OCI-LY3 (cell line): ENCODE data around the gene WNT2.

Experiments
- H2AFZ ChIP-seq: fragments of 200-600, 300-600 bp; shearing (Covaris generic); 2 replicates; pipeline ENCODE4 v1.6.0; 2014; ENCODE audit warnings: antibody characterized with exemption, low read depth, low read length
- H3K27ac ChIP-seq: fragments of 200-600, 300-600 bp; sonication (generic); 2 replicates; pipeline ENCODE4 v1.5.1; 2014; ENCODE audit warnings: mild to moderate bottlenecking, low read length, moderate library complexity, mixed read lengths
- H3K27me3 ChIP-seq: fragments of 200-600, 300-600 bp; sonication (generic); 2 replicates; pipeline ENCODE4 v1.6.1; 2014; ENCODE audit warnings: low read depth, low read length, mixed read lengths
- H3K36me3 ChIP-seq: fragments of 200-600, 300-600 bp; sonication (generic); replicated peaks from 2 replicates; pipeline ENCODE3; 2014; ENCODE audit warnings: low read depth, low read length, mixed read lengths
- H3K4me1 ChIP-seq: fragments of 300-600, 200-600 bp; sonication (generic); 2 replicates; pipeline ENCODE4 v1.6.1; 2014; ENCODE audit warnings: low read length, mixed read lengths
- H3K4me2 ChIP-seq: fragments of 200-600, 300-600 bp; sonication (generic); 2 replicates; pipeline ENCODE4 v1.6.1; 2014; ENCODE audit warnings: low read length, mixed read lengths
- H3K4me3 ChIP-seq: fragments of 300-600, 200-600 bp; sonication (generic); 2 replicates; pipeline ENCODE4 v1.5.1; 2014; ENCODE audit warnings: antibody characterized with exemption, mild to moderate bottlenecking, low read length, moderate library complexity
- H3K79me2 ChIP-seq: fragments of 300-600, 200-600 bp; shearing (Covaris generic); 2 replicates; pipeline ENCODE4 v1.6.1; 2014; ENCODE audit warnings: mild to moderate bottlenecking, low read length, mixed read lengths
- H3K9ac ChIP-seq: fragments of 300-600, 200-600 bp; shearing (Covaris generic); 2 replicates; pipeline ENCODE4 v1.6.0; 2014; ENCODE audit warnings: mild to moderate bottlenecking, low read length, moderate library complexity
- H3K9me3 ChIP-seq: fragments of 200-600, 300-600 bp; shearing (Covaris generic); 2 replicates; pipeline ENCODE4 v1.6.1; 2014; ENCODE audit warnings: low read length, mixed read lengths; ENCODE audit not compliant: insufficient read depth
- H4K20me1 ChIP-seq: fragments of 200-600, 300-600 bp; sonication (generic); 2 replicates; pipeline ENCODE4 v1.6.1; 2016; ENCODE audit warnings: low read length, mixed read lengths; ENCODE audit not compliant: insufficient read depth
- CTCF ChIP-seq: fragments of 200-600, 300-600 bp; sonication (generic); IDR thresholded peaks from 2 replicates; pipeline ENCODE4 v1.5.1; 2014; ENCODE audit warnings: antibody characterized with exemption, low read length, low read depth
- EZH2phosphoT487 ChIP-seq: fragments of 200-600 bp; shearing (Covaris generic); IDR thresholded peaks from 2 replicates; pipeline ENCODE4 v1.6.1; 2018; ENCODE audit warnings: antibody characterized with exemption, mixed run types, low read depth

WNT2 gene

GRCh38 chr7:117279203-117279602 lies 43.7 kb downstream of the WNT2 start:
- no peaks in the 10 kb centered on the region for H3K9me3 ChIP-seq
- no peak overlapping the region for H3K4me2 ChIP-seq
- H3K36me3 ChIP-seq = no peaks in the 10 kb centered on the region
- no peak overlapping the region for H3K4me3 ChIP-seq
- H3K27me3 ChIP-seq = 0 out of 2 replicates have a peak, but pooled peaks cover 2% of the 10 kb centered on the region
- no peak overlapping the region for H3K27ac ChIP-seq
- no peaks in the 10 kb centered on the region for H3K4me1 ChIP-seq
- H2AFZ ChIP-seq = no peak overlapping the region
- H4K20me1 ChIP-seq = no peaks in the 10 kb centered on the region
- H3K9ac ChIP-seq = no peak overlapping the region
- no peaks in the 10 kb centered on the region for H3K79me2 ChIP-seq
- TF ChIP-seq EZH2phosphoT487 (no peak), CTCF (no peak)

- Histone ChIP-seq H3K27me3 (0 out of 2 replicates have a peak, but pooled peaks cover 2% of the 10 kb centered on the region), H4K20me1 (no peaks in the 10 kb centered on the region), H3K27ac (no peak overlapping the region), H3K4me2 (no peak overlapping the region), H3K4me1 (no peaks in the 10 kb centered on the region), H3K4me3 (no peak overlapping the region), H3K79me2 (no peaks in the 10 kb centered on the region), H2AFZ (no peak overlapping the region), H3K9me3 (no peaks in the 10 kb centered on the region), H3K36me3 (no peaks in the 10 kb centered on the region), H3K9ac (no peak overlapping the region)
- TF ChIP-seq CTCF (no peak), EZH2phosphoT487 (no peak)
These were observed 44.8 kb downstream of the WNT2 start for GRCh38 chr7:117278040-117278439.

- H3K36me3 ChIP-seq = no peaks in the 10 kb centered on the region
- no peak overlapping the region for H3K9ac ChIP-seq
- H2AFZ ChIP-seq = no peak overlapping the region
- no peaks in the 10 kb centered on the region for H4K20me1 ChIP-seq
- no peak for TF ChIP-seq EZH2phosphoT487
- TF ChIP-seq CTCF = no peak
- H3K9me3 ChIP-seq = no peaks in the 10 kb centered on the region
- no peaks in the 10 kb centered on the region for H3K4me1 ChIP-seq
- no peak overlapping the region for H3K4me3 ChIP-seq
- no peak overlapping the region for H3K27ac ChIP-seq
- no peak overlapping the region for H3K4me2 ChIP-seq
- 0 out of 2 replicates have a peak, but pooled peaks cover 2% of the 10 kb centered on the region for H3K27me3 ChIP-seq
- H3K79me2 ChIP-seq = no peaks in the 10 kb centered on the region
These were observed 45.3 kb downstream of the WNT2 start for GRCh38 chr7:117277576-117277975.

GRCh38 chr7:117274951-117275350 lies 47.9 kb downstream of the WNT2 start:
- Histone ChIP-seq H3K27ac (no peak overlapping the region), H2AFZ (no peak overlapping the region), H3K4me1 (no peaks in the 10 kb centered on the region), H3K27me3 (0 out of 2 replicates have a peak, but pooled peaks cover 2% of the 10 kb centered on the region), H3K79me2 (no peaks in the 10 kb centered on the region), H4K20me1 (no peaks in the 10 kb centered on the region), H3K9ac (no peak overlapping the region), H3K4me3 (no peak overlapping the region), H3K4me2 (no peak overlapping the region), H3K36me3 (no peaks in the 10 kb centered on the region), H3K9me3 (no peaks in the 10 kb centered on the region)
- TF ChIP-seq EZH2phosphoT487 (no peak), CTCF (no peak)
